Stimulated activated CD8-positive, alpha-beta memory T cell treated with anti-CD3 and anti-CD28 coated beads, Interleukin-15, amount 100 ng/mL, for 24 hours (primary cell): Measurements from ENCODE around the gene PRRX2.
A peak's percentile ranks its signal among the peaks of the same experiment; 100 is the strongest.

Experiments used
- DNase-seq: peaks from one replicate; pipeline ENCODE4 v3.0.0-alpha.2; 2020; ENCODE audit warnings: low read depth

The PRRX2 gene

GRCh38 chr9:129637102-129637501 is 28.3 kb upstream of the PRRX2 start:
- DNase-seq = no peak

- no peak for DNase-seq
Measured at GRCh38 chr9:129637673-129638439, 27.6 kb upstream of the PRRX2 start.

- DNase-seq = no peak
Measured at GRCh38 chr9:129639034-129639630, 26.3 kb upstream of the PRRX2 start.

- no peak for DNase-seq
Measured at GRCh38 chr9:129639756-129640085, 25.7 kb upstream of the PRRX2 start.

- DNase-seq = no peak
Measured at GRCh38 chr9:129640086-129640870, 25.2 kb upstream of the PRRX2 start.

- no peak for DNase-seq
Measured at GRCh38 chr9:129640871-129641749, 24.3 kb upstream of the PRRX2 start.

- peak; percentile 100 for DNase-seq
Measured at GRCh38 chr9:129641750-129642585, 23.5 kb upstream of the PRRX2 start, which contains the start of gene ASB6. Gene ASB6 (minus strand): TSS chr9:129642151. CDS start chr9:129641999, 152 bp downstream.

- DNase-seq = no peak
Measured at GRCh38 chr9:129643706-129644105, 21.7 kb upstream of the PRRX2 start.

- DNase-seq = no peak
Measured at GRCh38 chr9:129644365-129644764, 21.1 kb upstream of the PRRX2 start.

- no peak for DNase-seq
Measured at GRCh38 chr9:129644902-129645301, 20.5 kb upstream of the PRRX2 start.

- no peak for DNase-seq
Measured at GRCh38 chr9:129646252-129646651, 19.2 kb upstream of the PRRX2 start.

- DNase-seq = no peak
Measured at GRCh38 chr9:129646654-129647053, 18.8 kb upstream of the PRRX2 start.

- DNase-seq = no peak
Measured at GRCh38 chr9:129647635-129648034, 17.8 kb upstream of the PRRX2 start.

GRCh38 chr9:129648092-129648763 is 17.2 kb upstream of the PRRX2 start:
- no peak for DNase-seq

GRCh38 chr9:129648764-129649115 is 16.7 kb upstream of the PRRX2 start:
- DNase-seq = no peak

GRCh38 chr9:129649726-129650679 is 15.4 kb upstream of the PRRX2 start:
- no peak for DNase-seq

- no peak for DNase-seq
Measured at GRCh38 chr9:129650680-129651235, 14.7 kb upstream of the PRRX2 start.

- DNase-seq = no peak
Measured at GRCh38 chr9:129653823-129654553, 11.5 kb upstream of the PRRX2 start.
